CD4-positive, alpha-beta T cell treated with Interleukin-21 for 1 hour (primary cell): ENCODE measurements around the gene SHOX.

Experiments used
- DNase-seq: peaks from one replicate; pipeline ENCODE4 v3.0.0-alpha.2; 2020

Gene SHOX

DNA sequence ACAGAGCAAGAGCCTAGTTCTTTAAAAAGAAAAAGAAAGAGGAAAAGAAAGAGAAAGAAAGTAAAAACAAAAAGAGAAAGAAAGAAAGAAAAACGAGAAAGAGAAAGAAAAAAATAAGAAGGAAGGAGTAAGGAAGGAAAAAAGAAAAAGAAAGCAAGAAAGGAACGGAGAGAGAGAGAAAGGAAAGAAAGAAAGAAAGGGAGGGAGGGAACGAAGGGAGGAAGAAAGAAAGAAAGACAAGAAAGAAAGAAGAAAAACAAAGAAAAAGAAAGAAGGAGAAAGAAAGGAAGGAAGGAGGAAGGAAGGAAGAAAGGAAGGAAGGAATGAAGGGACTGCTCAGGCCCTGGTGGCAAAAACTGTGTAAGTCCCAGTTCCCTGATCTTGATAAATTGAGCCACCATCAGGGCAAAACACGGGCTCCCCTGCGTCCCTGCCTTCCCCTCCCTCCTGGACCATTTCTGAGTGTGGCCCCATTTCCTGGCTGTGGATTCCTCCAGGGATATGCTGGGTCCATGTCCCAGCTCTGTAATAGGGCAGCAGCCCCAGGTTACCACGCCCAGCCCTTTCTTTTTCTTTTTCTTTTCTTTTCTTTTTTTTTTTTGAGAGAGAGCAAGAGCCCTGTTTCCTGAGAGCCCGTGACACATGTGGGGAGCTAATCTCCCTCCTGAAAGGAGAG is 44.8 kb downstream of the SHOX start:
- DNase-seq, result no peak

GRCh38 chrX:675955-676295 is 45.3 kb downstream of the SHOX start:
- DNase-seq, result no peak

- DNase-seq, result no peak
Measured at GRCh38 chrX:677376-677775, 46.8 kb downstream of the SHOX start.

- no peak for DNase-seq
Measured at GRCh38 chrX:679291-679979, 48.8 kb downstream of the SHOX start.

GRCh38 chrX:680062-680461 is 49.5 kb downstream of the SHOX start:
- no peak for DNase-seq

DNA sequence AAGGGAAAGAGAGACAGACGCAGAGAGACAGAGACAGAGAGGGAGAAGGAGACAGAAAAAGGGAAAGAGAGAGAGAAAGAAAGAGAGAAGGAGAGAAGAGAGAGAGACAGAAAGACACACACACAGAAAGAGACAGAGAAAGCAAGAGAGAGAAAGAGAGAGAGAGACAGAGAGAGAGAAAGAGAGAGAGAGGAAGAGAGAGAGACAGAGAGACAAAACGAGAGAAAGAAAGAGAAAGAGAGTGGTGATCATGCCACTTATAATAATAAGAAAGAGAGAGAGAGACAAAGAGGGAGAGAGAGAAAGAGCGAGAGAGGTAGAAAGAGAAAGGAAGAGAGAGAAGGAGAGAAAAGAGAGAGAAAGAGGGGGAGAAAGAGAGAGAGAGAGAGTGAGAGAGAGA is 51.4 kb downstream of the SHOX start:
- no peak for DNase-seq

GRCh38 chrX:682892-683291 is 52.3 kb downstream of the SHOX start:
- no peak for DNase-seq

- DNase-seq, result no peak
Measured at GRCh38 chrX:683576-683975, 53.0 kb downstream of the SHOX start.

DNA sequence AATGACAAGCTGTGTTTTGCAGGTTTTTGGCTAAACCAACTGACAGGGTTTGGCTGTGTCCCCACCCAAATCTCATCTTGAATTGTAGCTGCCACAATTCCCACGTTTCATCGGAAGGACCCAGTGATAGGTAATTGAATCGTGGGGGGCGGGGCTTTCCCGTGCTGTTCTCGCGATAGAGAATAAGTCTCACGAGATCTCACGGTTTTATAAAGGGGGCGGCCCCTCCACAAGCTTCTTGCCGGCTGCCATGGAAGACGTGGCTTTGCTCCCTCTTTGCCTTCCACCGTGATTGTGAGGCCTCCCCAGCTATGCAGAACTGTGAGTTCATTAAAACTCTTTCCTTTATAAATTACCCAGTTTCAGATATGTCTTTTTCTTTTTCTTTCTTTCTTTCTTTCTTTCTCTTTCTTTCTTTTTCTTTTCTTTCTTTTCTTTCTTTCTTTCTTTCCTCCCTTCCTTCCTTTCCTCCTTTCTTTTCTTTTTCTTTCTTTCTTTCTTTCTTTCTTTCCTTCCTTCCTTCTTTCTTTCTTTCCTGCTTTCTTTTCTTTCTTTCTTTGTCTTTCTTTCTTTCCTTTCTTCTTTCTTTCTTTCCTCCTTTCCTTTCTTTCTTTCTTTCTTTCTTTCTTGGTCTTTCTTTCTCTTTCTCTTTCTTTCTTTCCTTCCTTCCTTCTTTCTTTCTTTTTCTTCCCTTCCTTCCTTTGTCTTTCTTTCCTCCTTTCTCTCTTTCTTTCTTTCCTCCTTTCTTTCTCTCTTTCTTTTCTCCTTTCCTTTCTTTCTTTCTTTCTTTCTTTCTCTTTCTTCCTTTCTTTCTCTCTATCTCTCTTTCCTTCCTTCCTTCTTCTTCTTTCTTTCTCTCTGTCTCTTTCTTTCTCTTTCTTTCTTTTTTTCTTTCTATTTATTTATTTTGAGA is 54.8 kb downstream of the SHOX start:
- DNase-seq, result no peak

DNA sequence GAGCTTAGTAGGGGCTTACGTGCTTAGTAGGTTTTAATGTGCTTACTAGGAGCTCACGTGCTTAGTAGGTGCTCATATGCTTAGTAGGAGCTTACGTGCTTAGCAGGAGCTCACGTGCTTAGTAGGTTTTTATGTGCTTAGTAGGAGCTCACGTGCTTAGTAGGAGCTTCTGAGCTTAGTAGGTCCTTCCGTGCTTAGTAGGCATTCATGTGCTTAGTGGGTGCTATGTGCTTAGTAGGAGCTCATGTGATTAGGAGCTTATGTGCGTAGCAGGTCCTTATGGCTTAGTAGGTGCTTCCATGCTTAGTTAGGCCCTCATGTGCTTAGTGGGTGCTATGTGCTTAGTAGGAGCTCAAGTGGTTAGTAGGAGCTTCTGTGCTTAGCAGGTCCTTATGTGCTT is 59.4 kb downstream of the SHOX start:
- no peak for DNase-seq

- DNase-seq, result no peak
Measured at GRCh38 chrX:694800-695199, 64.2 kb downstream of the SHOX start.

DNA sequence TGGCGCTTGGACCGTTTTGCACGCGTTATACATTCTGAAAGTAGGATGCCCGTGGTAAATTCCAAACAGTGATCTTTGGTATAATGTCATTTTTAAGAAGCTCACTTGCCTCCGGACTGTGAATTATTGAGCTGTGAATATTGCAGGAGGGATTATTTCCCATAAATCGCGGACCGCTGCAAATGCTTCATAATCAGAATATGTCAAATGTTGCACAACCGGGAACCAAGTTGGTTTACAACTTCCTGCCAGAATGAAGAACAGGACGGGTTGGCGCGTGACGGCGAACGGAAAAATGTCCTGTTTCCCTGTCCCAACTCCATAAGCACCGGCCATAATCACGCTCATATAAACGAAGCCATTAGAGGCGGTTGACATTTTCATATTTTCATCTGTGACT is 67.6 kb downstream of the SHOX start:
- DNase-seq, result no peak

DNA sequence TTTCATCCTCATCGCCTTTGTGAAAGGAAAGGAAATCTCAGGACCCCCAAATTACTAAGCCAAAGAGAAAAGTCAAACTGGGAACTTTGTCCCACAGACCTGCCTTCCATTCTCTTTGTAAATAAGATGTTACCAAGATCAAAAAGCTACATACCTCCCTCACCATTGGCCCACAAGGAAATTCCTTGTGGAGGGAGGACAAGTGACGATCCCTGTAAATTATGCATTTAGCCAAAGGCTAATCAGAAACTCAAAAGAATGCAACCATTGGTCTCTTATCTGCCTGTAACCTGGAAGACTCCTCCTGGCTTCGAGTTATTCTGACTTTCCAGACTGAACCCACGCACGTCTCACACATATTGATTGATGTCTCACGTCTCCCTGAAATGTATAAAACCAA is 70.3 kb downstream of the SHOX start:
- DNase-seq, result no peak

DNA sequence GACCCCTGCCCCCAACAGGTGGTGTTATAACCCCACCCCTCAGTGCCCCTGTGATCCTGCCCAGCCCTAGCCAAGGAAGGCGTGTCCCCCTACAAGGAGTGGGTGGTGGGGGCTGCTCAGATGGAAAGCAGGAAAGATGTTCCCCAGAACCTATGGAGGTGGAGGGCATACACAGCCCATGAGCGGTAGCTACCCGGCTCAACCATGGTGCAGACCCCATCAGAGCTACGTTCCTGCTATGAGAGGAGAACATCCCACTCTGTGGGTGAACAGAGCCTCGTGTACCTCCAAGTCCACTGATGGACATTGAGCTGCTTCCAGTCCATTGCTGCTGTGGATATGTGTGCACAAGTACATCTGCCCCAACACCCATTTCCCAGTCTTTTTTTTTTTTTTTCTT is 71.1 kb downstream of the SHOX start:
- DNase-seq, result no peak

- DNase-seq, result no peak
Measured at GRCh38 chrX:703466-703865, 72.9 kb downstream of the SHOX start.

DNA sequence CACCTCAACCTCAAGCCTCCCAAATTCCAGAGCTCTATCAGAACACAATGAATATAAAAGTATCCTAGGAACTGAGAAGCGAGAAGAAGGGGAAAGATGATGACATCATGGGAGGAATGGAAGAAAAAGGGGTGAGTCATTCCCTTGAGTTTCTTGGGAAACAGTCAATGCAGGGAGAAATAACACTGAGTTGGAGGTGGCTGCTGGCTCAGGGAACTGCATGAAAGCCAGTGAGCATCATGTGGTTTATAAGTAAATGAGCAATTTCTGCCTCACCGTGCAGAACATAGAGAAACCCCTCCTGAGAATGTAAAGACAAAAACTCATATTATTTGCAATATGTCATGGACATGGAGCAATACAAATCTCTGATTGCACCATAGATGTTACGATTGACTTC is 73.3 kb downstream of the SHOX start:
- no peak for DNase-seq
